ENCODE data around the gene GPBP1. TPM values are rescaled to one million over a fixed set of nuclear protein-coding genes. Genes with fewer than 3 reads are reported as not detected.

The GPBP1 gene
- total and polyA plus RNA-seq, 2 of the 4 experiments (the other 2 are of a cell fraction), result 24.3 to 29.2 TPM

- peaks cover 23% of the 10 kb centered on the region for H3K4me1 ChIP-seq (ENCODE audit: control insufficient read depth, insufficient read depth, low read length)
- WGBS, 2 experiments (ENCODE audit: extremely low coverage in 2 of 2, insufficient read length in 1 of 2), result 100% methylated on average over 1 of the region's 3 CpGs; no CpG with 5 or more reads in 1 of the 2 experiments
- dilution Hi-C loops (cut with HindIII; ENCODE audit: low sequenced_read_pairs, unreplicated experiment) (no loop called here), intact Hi-C loops (cut with micrococcal nuclease) (no loop called here), in situ Hi-C loops (cut with MboI; ENCODE audit: low sequenced_read_pairs) (no loop called here)
- H3K9ac ChIP-seq (ENCODE audit: low read depth, low read length), result no peak overlapping the region
- ChIA-PET POLR2A (ENCODE audit: unreplicated experiment) (no interaction called here), CTCF (no interaction called here)
- peak overlapping the region; percentile 71 for H2BK120ac ChIP-seq (ENCODE audit: low read depth, low read length)
- ATAC-seq (ENCODE audit: low read depth), result no peak
- H4K91ac ChIP-seq (ENCODE audit: insufficient read depth, low read depth, low read length), result peak overlapping the region; percentile 0; the same call in 1 of the 2 replicates
- peak overlapping the region; percentile 68; the same call in 1 of the 2 replicates for H2BK20ac ChIP-seq (ENCODE audit: low read depth, low read length)
- no peaks in the 10 kb centered on the region for H3K36me3 ChIP-seq (ENCODE audit: control insufficient read depth, insufficient read depth, low read length)
- no peak for DNase-seq
- H3K27ac ChIP-seq (ENCODE audit: insufficient read depth, low read length), result peak overlapping the region; percentile 20; the same call in 1 of the 2 replicates
- H2BK15ac ChIP-seq (ENCODE audit: low read depth, low read length), result peak overlapping the region; percentile 57; the same call in 1 of the 3 replicates
- H2AK9ac ChIP-seq (replicated peaks; ENCODE audit: low read depth, low read length, poor library complexity), result no peak overlapping the region
- peaks cover 3% of the 10 kb centered on the region; the same call in 1 of the 2 replicates for H4K20me1 ChIP-seq (ENCODE audit: insufficient read depth, low read length)
- no peak overlapping the region for H3K56ac ChIP-seq (ENCODE audit: extremely low read depth, insufficient read depth, low read length)
- peak overlapping the region; percentile 60; the same call in 1 of the 2 replicates for H3K4ac ChIP-seq (ENCODE audit: low read depth, low read length)
- no peak overlapping the region; the same call in 1 of the 2 replicates for H4K5ac ChIP-seq (ENCODE audit: low read depth, low read length)
- peak overlapping the region; percentile 76; the same call in 1 of the 2 replicates for H2AK5ac ChIP-seq (ENCODE audit: low read depth, low read length)
- H3K9me3 ChIP-seq (ENCODE audit: control insufficient read depth, insufficient read depth, low read length), result peaks cover 12% of the 10 kb centered on the region
- TF ChIP-seq, protein P1, sequence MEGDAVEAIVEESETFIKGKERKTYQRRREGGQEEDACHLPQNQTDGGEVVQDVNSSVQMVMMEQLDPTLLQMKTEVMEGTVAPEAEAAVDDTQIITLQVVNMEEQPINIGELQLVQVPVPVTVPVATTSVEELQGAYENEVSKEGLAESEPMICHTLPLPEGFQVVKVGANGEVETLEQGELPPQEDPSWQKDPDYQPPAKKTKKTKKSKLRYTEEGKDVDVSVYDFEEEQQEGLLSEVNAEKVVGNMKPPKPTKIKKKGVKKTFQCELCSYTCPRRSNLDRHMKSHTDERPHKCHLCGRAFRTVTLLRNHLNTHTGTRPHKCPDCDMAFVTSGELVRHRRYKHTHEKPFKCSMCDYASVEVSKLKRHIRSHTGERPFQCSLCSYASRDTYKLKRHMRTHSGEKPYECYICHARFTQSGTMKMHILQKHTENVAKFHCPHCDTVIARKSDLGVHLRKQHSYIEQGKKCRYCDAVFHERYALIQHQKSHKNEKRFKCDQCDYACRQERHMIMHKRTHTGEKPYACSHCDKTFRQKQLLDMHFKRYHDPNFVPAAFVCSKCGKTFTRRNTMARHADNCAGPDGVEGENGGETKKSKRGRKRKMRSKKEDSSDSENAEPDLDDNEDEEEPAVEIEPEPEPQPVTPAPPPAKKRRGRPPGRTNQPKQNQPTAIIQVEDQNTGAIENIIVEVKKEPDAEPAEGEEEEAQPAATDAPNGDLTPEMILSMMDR (conservative IDR thresholded peaks at IDR 0.05; ENCODE audit: low read depth, low read length), result no peak
- TF ChIP-seq MXI1 (IDR thresholded peaks at IDR 0.05; ENCODE audit: borderline replicate concordance, low read depth, low read length) (no peak), POLR2A (IDR thresholded peaks at IDR 0.05; ENCODE audit: low read depth, low read length) (no peak), MAFK (IDR thresholded peaks at IDR 0.05; ENCODE audit: low read depth, low read length) (no peak), SMC3 (IDR thresholded peaks at IDR 0.05; ENCODE audit: low read depth, low read length) (no peak), RAD21 (IDR thresholded peaks at IDR 0.05; ENCODE audit: low read length) (no peak), CEBPB (IDR thresholded peaks at IDR 0.05; ENCODE audit: low read depth, low read length) (no peak), MAZ (IDR thresholded peaks at IDR 0.05; ENCODE audit: borderline replicate concordance, low read depth, low read length) (no peak), NFE2L2 (IDR thresholded peaks at IDR 0.05; ENCODE audit: low read depth, low read length) (no peak), RCOR1 (IDR thresholded peaks at IDR 0.05; ENCODE audit: insufficient replicate concordance, low read length) (no peak), BHLHE40 (IDR thresholded peaks at IDR 0.05; ENCODE audit: low read depth, low read length) (no peak), FOS (IDR thresholded peaks at IDR 0.05; ENCODE audit: low read depth, low read length) (no peak), RFX5 (IDR thresholded peaks at IDR 0.05; ENCODE audit: low read depth, low read length) (no peak)
- H3K23ac ChIP-seq (ENCODE audit: low read depth, low read length), result no peak overlapping the region
- no peak overlapping the region for H2BK5ac ChIP-seq (ENCODE audit: low read depth, low read length, poor library complexity, severe bottlenecking)
- no peaks in the 10 kb centered on the region for H3K79me1 ChIP-seq (ENCODE audit: low read depth in 1 of 2, low read length in 2 of 2)
- no peak overlapping the region for H3K4me3 ChIP-seq (ENCODE audit: insufficient read depth, low read depth, low read length)
- H3K27me3 ChIP-seq (ENCODE audit: control insufficient read depth, insufficient read depth, low read length), result no peaks in the 10 kb centered on the region
- no peak overlapping the region for H4K8ac ChIP-seq (ENCODE audit: low read depth in 2 of 2, low read length in 2 of 2)
- peaks cover 12% of the 10 kb centered on the region for H3K9me1 ChIP-seq (ENCODE audit: insufficient read depth, low read length)
- 0 out of 2 replicates have a peak overlapping the region, but pooled peaks have one; percentile 26 for H3K14ac ChIP-seq (replicated peaks; ENCODE audit: low read depth, low read length)
- peak overlapping the region; percentile 42; the same call in 1 of the 2 replicates for H3K18ac ChIP-seq (ENCODE audit: low read depth, low read length)
- no TSS peak for BruUV-seq (replicated peaks)
- H2AFZ ChIP-seq (replicated peaks; ENCODE audit: low read length, poor library complexity), result no peak overlapping the region
- H3K4me2 ChIP-seq (ENCODE audit: low read depth, low read length), result no peak overlapping the region
These were observed 139.9 kb downstream of the GPBP1 start for GRCh38 chr5:57313716-57314115.
